HCT116 (cell line): ENCODE results near the gene THYN1.

Experiments
- CBX3 ChIP-seq: IDR thresholded peaks from 2 replicates; pipeline ENCODE4 v1.6.1; 2012; ENCODE audit warnings: low read depth
- CTCF ChIP-seq, 3 experiments: fragments of 200-600 bp in 1 of 3; sonication (generic) in 1 of 3; IDR thresholded peaks in 2 of 3; conservative IDR thresholded peaks in 1 of 3; 2 replicates each; pipeline ENCODE4 v1.5.1; 2012 to 2017; ENCODE audit warnings: low read depth in 2 of 3, low read length in 2 of 3, antibody characterized with exemption in 1 of 3, borderline replicate concordance in 1 of 3, control low read depth in 1 of 3, mild to moderate bottlenecking in 1 of 3, mixed read lengths in 1 of 3, mixed run types in 1 of 3, moderate library complexity in 1 of 3; ENCODE audit not compliant: insufficient read depth in 1 of 3
- EZH2 ChIP-seq: fragments of 200-600 bp; sonication (generic); IDR thresholded peaks from 2 replicates; pipeline ENCODE4 v1.6.1; 2017; ENCODE audit warnings: antibody characterized with exemption, mixed run types
- FOSL1 ChIP-seq: IDR thresholded peaks from 2 replicates; pipeline ENCODE4 v1.6.1; 2012; ENCODE audit warnings: low read depth
- JUND ChIP-seq: IDR thresholded peaks from 2 replicates; pipeline ENCODE4 v1.6.1; 2012
- POLR2A ChIP-seq: IDR thresholded peaks from 2 replicates; pipeline ENCODE4 v1.7.0; 2011; ENCODE audit warnings: borderline replicate concordance; ENCODE audit not compliant: insufficient read depth, insufficient read length; ENCODE audit errors: extremely low read depth
- POLR2AphosphoS5 ChIP-seq: IDR thresholded peaks from 2 replicates; pipeline ENCODE4 v1.6.1; 2011; ENCODE audit warnings: mild to moderate bottlenecking, low read depth, low read length, moderate library complexity
- SRF ChIP-seq: IDR thresholded peaks from 2 replicates; pipeline ENCODE4 v1.6.1; 2012; ENCODE audit warnings: low read depth

- no peak for TF ChIP-seq JUND
- no peak for TF ChIP-seq CTCF (IDR thresholded peaks at IDR 0.05 in 2 of 3, conservative IDR thresholded peaks at IDR 0.05 in 1 of 3; ENCODE audit: borderline replicate concordance in 1 of 3, insufficient read depth in 1 of 3, low read depth in 2 of 3, low read length in 2 of 3)
- TF ChIP-seq SRF, result no peak
- no peak for TF ChIP-seq EZH2
- TF ChIP-seq POLR2AphosphoS5, result no peak
- TF ChIP-seq POLR2A, result no peak
- TF ChIP-seq FOSL1, result no peak
- TF ChIP-seq CBX3, result no peak
These were observed 1.5 kb upstream of the THYN1 start for GRCh38 chr11:134254433-134255183.
